OCI-LY3 (cell line): Measurements from ENCODE around the gene GJD4.

Experiments
- H2AFZ ChIP-seq: fragments of 200-600, 300-600 bp; shearing (Covaris generic); 2 replicates; pipeline ENCODE4 v1.6.0; 2014; ENCODE audit warnings: antibody characterized with exemption, low read depth, low read length
- H3K27ac ChIP-seq: fragments of 200-600, 300-600 bp; sonication (generic); 2 replicates; pipeline ENCODE4 v1.5.1; 2014; ENCODE audit warnings: mild to moderate bottlenecking, low read length, moderate library complexity, mixed read lengths
- H3K27me3 ChIP-seq: fragments of 200-600, 300-600 bp; sonication (generic); 2 replicates; pipeline ENCODE4 v1.6.1; 2014; ENCODE audit warnings: low read depth, low read length, mixed read lengths
- H3K36me3 ChIP-seq: fragments of 200-600, 300-600 bp; sonication (generic); replicated peaks from 2 replicates; pipeline ENCODE3; 2014; ENCODE audit warnings: low read depth, low read length, mixed read lengths
- H3K4me1 ChIP-seq: fragments of 300-600, 200-600 bp; sonication (generic); 2 replicates; pipeline ENCODE4 v1.6.1; 2014; ENCODE audit warnings: low read length, mixed read lengths
- H3K4me2 ChIP-seq: fragments of 200-600, 300-600 bp; sonication (generic); 2 replicates; pipeline ENCODE4 v1.6.1; 2014; ENCODE audit warnings: low read length, mixed read lengths
- H3K4me3 ChIP-seq: fragments of 300-600, 200-600 bp; sonication (generic); 2 replicates; pipeline ENCODE4 v1.5.1; 2014; ENCODE audit warnings: antibody characterized with exemption, mild to moderate bottlenecking, low read length, moderate library complexity
- H3K79me2 ChIP-seq: fragments of 300-600, 200-600 bp; shearing (Covaris generic); 2 replicates; pipeline ENCODE4 v1.6.1; 2014; ENCODE audit warnings: mild to moderate bottlenecking, low read length, mixed read lengths
- H3K9ac ChIP-seq: fragments of 300-600, 200-600 bp; shearing (Covaris generic); 2 replicates; pipeline ENCODE4 v1.6.0; 2014; ENCODE audit warnings: mild to moderate bottlenecking, low read length, moderate library complexity
- H3K9me3 ChIP-seq: fragments of 200-600, 300-600 bp; shearing (Covaris generic); 2 replicates; pipeline ENCODE4 v1.6.1; 2014; ENCODE audit warnings: low read length, mixed read lengths; ENCODE audit not compliant: insufficient read depth
- H4K20me1 ChIP-seq: fragments of 200-600, 300-600 bp; sonication (generic); 2 replicates; pipeline ENCODE4 v1.6.1; 2016; ENCODE audit warnings: low read length, mixed read lengths; ENCODE audit not compliant: insufficient read depth
- EZH2phosphoT487 ChIP-seq: fragments of 200-600 bp; shearing (Covaris generic); IDR thresholded peaks from 2 replicates; pipeline ENCODE4 v1.6.1; 2018; ENCODE audit warnings: antibody characterized with exemption, mixed run types, low read depth
- TF ChIP-seq, protein P1 (sequence below): fragments of 200-600, 300-600 bp; sonication (generic); IDR thresholded peaks from 2 replicates; pipeline ENCODE4 v1.5.1; 2014; ENCODE audit warnings: antibody characterized with exemption, low read length, low read depth

The GJD4 gene

DNA sequence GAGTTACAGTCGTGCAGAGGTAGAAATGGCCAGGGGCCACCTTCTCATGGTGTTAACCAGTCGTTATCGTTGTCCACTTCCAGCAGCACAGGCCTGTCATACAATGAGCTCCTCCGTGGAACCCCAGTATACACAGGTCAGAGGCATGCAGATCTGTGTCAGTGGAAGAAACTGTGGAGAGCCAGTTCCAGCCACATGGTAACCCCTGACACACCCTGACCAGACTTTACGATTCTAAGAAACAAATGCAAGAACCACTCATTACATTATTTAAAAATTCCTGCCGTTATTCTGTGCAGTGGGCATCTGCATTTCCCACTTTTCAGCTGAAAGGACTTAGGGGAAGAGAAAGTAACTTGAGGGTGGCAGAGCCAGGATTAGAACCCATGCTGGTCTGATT lies 23.5 kb upstream of the GJD4 start:
- TF ChIP-seq EZH2phosphoT487, result no peak
- TF ChIP-seq, protein P1, sequence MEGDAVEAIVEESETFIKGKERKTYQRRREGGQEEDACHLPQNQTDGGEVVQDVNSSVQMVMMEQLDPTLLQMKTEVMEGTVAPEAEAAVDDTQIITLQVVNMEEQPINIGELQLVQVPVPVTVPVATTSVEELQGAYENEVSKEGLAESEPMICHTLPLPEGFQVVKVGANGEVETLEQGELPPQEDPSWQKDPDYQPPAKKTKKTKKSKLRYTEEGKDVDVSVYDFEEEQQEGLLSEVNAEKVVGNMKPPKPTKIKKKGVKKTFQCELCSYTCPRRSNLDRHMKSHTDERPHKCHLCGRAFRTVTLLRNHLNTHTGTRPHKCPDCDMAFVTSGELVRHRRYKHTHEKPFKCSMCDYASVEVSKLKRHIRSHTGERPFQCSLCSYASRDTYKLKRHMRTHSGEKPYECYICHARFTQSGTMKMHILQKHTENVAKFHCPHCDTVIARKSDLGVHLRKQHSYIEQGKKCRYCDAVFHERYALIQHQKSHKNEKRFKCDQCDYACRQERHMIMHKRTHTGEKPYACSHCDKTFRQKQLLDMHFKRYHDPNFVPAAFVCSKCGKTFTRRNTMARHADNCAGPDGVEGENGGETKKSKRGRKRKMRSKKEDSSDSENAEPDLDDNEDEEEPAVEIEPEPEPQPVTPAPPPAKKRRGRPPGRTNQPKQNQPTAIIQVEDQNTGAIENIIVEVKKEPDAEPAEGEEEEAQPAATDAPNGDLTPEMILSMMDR, result no peak
- H3K36me3 ChIP-seq, result no peaks in the 10 kb centered on the region

DNA sequence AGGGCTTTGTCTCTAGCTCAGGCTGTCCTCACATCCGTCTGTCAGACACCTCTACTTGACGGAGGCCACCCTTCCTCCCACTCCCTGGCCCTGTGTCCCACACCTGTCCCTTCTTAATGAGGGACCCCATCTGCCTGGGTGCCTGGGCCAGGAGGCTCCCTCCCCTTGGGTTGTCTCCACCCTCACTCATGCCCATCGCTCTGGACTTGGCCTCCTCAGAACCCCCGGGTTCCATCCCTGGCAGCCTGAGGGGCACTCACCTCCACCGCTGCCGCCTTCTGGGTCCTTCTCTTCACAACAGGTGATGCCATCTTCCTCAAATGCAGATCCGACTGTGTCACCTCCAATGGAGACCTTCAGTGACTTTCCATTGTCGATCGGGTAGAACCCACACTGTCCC lies 20.2 kb upstream of the GJD4 start:
- H3K36me3 ChIP-seq, result no peaks in the 10 kb centered on the region
- H3K9me3 ChIP-seq, result no peaks in the 10 kb centered on the region
- no peak overlapping the region for H2AFZ ChIP-seq
- no peaks in the 10 kb centered on the region for H3K27me3 ChIP-seq
- no peak overlapping the region for H3K27ac ChIP-seq
- no peak overlapping the region for H3K9ac ChIP-seq
- TF ChIP-seq EZH2phosphoT487, result no peak
- TF ChIP-seq, protein P1, result no peak
- no peaks in the 10 kb centered on the region for H3K4me1 ChIP-seq
- H3K4me2 ChIP-seq, result no peak overlapping the region
- no peaks in the 10 kb centered on the region for H3K79me2 ChIP-seq
- no peaks in the 10 kb centered on the region for H4K20me1 ChIP-seq
- no peak overlapping the region for H3K4me3 ChIP-seq

More for the DNA sequence above, 23.5 kb upstream of the GJD4 start:
- H3K79me2 ChIP-seq, result no peaks in the 10 kb centered on the region
- no peak overlapping the region for H3K9ac ChIP-seq
- no peaks in the 10 kb centered on the region for H3K4me1 ChIP-seq
- no peaks in the 10 kb centered on the region for H3K27me3 ChIP-seq
- no peak overlapping the region for H3K4me3 ChIP-seq
- H2AFZ ChIP-seq, result no peak overlapping the region
- H3K4me2 ChIP-seq, result no peak overlapping the region
- no peaks in the 10 kb centered on the region for H3K9me3 ChIP-seq
- H4K20me1 ChIP-seq, result no peaks in the 10 kb centered on the region
- H3K27ac ChIP-seq, result no peak overlapping the region

DNA sequence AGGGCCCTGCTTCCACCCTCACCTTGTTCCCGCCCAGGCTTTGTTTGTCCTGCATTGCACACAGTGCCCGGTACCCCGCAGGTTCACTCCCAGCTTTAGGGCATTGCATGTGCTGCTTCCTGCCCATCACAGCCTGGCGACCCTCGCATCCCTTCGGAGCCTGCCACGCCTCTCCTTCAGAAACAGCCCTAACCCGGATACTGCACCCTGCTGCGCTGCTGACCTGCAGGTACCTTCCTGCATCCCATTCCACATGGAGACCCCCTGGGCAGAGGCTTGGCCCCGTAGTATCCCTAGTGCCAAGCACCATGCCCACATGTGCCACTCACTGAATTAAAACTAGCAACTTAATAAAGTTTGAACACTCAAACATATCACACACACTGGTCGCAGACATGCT lies 19.8 kb upstream of the GJD4 start:
- H3K36me3 ChIP-seq, result no peaks in the 10 kb centered on the region
- no peak overlapping the region for H3K9ac ChIP-seq
- no peak overlapping the region for H3K4me3 ChIP-seq
- no peaks in the 10 kb centered on the region for H3K79me2 ChIP-seq
- no peaks in the 10 kb centered on the region for H3K9me3 ChIP-seq
- TF ChIP-seq, protein P1, result no peak
- TF ChIP-seq EZH2phosphoT487, result no peak
- no peaks in the 10 kb centered on the region for H3K4me1 ChIP-seq
- no peaks in the 10 kb centered on the region for H3K27me3 ChIP-seq
- H2AFZ ChIP-seq, result no peak overlapping the region
- no peaks in the 10 kb centered on the region for H4K20me1 ChIP-seq
- no peak overlapping the region for H3K27ac ChIP-seq
- no peak overlapping the region for H3K4me2 ChIP-seq

DNA sequence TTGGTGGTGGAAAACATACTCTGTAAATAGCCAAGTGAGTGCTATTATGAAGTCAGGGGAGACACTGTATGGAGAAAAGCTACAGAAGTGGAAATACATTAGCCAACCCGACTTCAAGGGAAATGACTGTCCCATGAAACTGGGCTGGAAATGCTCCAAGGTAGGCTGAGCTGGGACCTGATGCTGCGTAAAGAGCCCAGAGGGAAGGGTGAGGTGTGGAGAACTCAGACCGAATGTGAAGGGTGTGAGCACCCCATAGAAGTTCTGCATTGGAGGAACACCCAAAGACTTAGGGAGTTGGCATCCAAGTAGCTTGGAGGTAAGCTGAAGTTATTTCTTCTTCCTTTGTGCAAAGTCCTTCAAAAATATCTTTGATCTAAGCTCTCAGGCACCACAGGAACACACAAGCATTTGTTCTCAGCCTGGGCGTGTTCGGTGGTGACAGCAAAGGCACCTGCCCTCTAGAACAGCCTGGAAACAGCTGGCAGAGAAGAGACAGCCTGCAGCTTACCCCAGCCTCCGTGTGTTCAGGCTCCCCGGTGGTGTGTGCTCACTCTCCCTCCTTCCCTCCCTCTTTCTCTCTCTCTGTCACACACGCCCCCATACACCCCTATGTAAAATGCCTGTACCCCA lies 19.1 kb upstream of the GJD4 start:
- no peak overlapping the region for H2AFZ ChIP-seq
- TF ChIP-seq, protein P1, result no peak
- TF ChIP-seq EZH2phosphoT487, result no peak
- no peaks in the 10 kb centered on the region for H3K79me2 ChIP-seq
- no peak overlapping the region for H3K4me3 ChIP-seq
- no peak overlapping the region for H3K4me2 ChIP-seq
- H3K27ac ChIP-seq, result no peak overlapping the region
- H3K4me1 ChIP-seq, result no peaks in the 10 kb centered on the region
- no peaks in the 10 kb centered on the region for H3K36me3 ChIP-seq
- no peaks in the 10 kb centered on the region for H3K27me3 ChIP-seq
- H3K9me3 ChIP-seq, result no peaks in the 10 kb centered on the region
- H4K20me1 ChIP-seq, result no peaks in the 10 kb centered on the region
- H3K9ac ChIP-seq, result no peak overlapping the region
